Endothelial cell of umbilical vein (primary cell): ENCODE data around the gene CTNNA2. TPM values are rescaled to one million over a fixed set of nuclear protein-coding genes. Genes with fewer than 3 reads are reported as not detected.

Experiments used
- BruUV-seq: library from RNA; stranded (reverse); fragments of 400-500 nt; replicated peaks from 2 replicates; lab custom pipeline; 2021; lab: Mats Ljungman, UMichigan
- CTCF ChIA-PET: fragments of 300-600, 350-600 bp; sonication (Branson Sonifier 250); formaldehyde crosslinking; loops from one replicate; lab custom pipeline; 2021; ENCODE audit warnings: antibody characterized with exemption, inconsistent platforms; lab: Charles Lee
- POLR2A ChIA-PET: fragments of 300-600, 350-600 bp; sonication (Branson Sonifier 250); formaldehyde crosslinking; loops from one replicate; lab custom pipeline; 2021; ENCODE audit warnings: antibody characterized with exemption, inconsistent platforms; lab: Charles Lee
- DNase-seq: peaks from one replicate; pipeline ENCODE4 v3.0.0-alpha.2; 2011; ENCODE audit warnings: low read depth, low spot score
- FAIRE-seq: peaks from 2 replicates; lab custom pipeline; 2011; peaks lifted over from hg19 to GRCh38; lab: Jason Lieb, UNC
- H2AFZ ChIP-seq: 2 replicates; pipeline ENCODE4 v1.6.0; 2012; ENCODE audit warnings: low read depth, low read length, control low read depth, inconsistent platforms
- H3K27ac ChIP-seq: 2 replicates; pipeline ENCODE4 v1.5.1; 2011; ENCODE audit warnings: low read depth, mild to moderate bottlenecking, control low read depth, low read length, moderate library complexity; ENCODE audit not compliant: insufficient read depth
- H3K27me3 ChIP-seq, 2 experiments: 2 replicates each; pipeline versions ENCODE4 v1.6.0 to v1.6.1; 2011; ENCODE audit warnings: low read length in 2 of 2, mixed read lengths in 1 of 2; ENCODE audit not compliant: control insufficient read depth in 2 of 2, insufficient read depth in 2 of 2
- H3K36me3 ChIP-seq, 2 experiments: 2 replicates in 1 of 2; 3 replicates in 1 of 2; pipeline ENCODE4 v1.5.1; 2011; ENCODE audit warnings: low read length in 2 of 2, mild to moderate bottlenecking in 1 of 2, moderate library complexity in 1 of 2; ENCODE audit not compliant: control insufficient read depth in 2 of 2, insufficient read depth in 2 of 2; ENCODE audit errors: extremely low read depth in 1 of 2
- H3K4me1 ChIP-seq: 3 replicates; pipeline ENCODE4 v1.5.1; 2011; ENCODE audit warnings: mild to moderate bottlenecking, low read length; ENCODE audit not compliant: control insufficient read depth, insufficient read depth; ENCODE audit errors: extremely low read depth
- H3K4me2 ChIP-seq: 2 replicates; pipeline ENCODE4 v1.6.1; 2011; ENCODE audit warnings: low read length, control low read depth, mixed read lengths; ENCODE audit not compliant: insufficient read depth
- H3K4me3 ChIP-seq, 3 experiments: fragments of 200-600 bp in 1 of 3; sonication (generic), shearing (Covaris generic) in 1 of 3; replicated peaks in 1 of 3; 2 replicates each; pipeline ENCODE4 v1.5.1; 2011 to 2016; ENCODE audit warnings: control low read depth in 3 of 3, low read length in 3 of 3, mild to moderate bottlenecking in 2 of 3, inconsistent platforms in 1 of 3, low read depth in 1 of 3, moderate library complexity in 1 of 3; ENCODE audit not compliant: insufficient read depth in 1 of 3
- H3K79me2 ChIP-seq: 2 replicates; pipeline ENCODE4 v1.6.0; 2012; ENCODE audit warnings: low read length, inconsistent platforms; ENCODE audit not compliant: control insufficient read depth, insufficient read depth
- H3K9ac ChIP-seq: replicated peaks from 2 replicates; pipeline ENCODE3; 2011; ENCODE audit warnings: low read length, control low read depth; ENCODE audit not compliant: insufficient read depth; ENCODE audit errors: extremely low read depth
- H3K9me1 ChIP-seq: replicated peaks from 3 replicates; pipeline ENCODE4 v1.6.0; 2011; ENCODE audit warnings: mild to moderate bottlenecking, low read length; ENCODE audit not compliant: control insufficient read depth, insufficient read depth; ENCODE audit errors: extremely low read depth
- H3K9me3 ChIP-seq: replicated peaks from 2 replicates; pipeline ENCODE4 v1.5.1; 2012; ENCODE audit warnings: low read length, inconsistent platforms; ENCODE audit not compliant: control insufficient read depth, insufficient read depth
- H4K20me1 ChIP-seq: replicated peaks from 2 replicates; pipeline ENCODE3; 2011; ENCODE audit warnings: mild to moderate bottlenecking, low read length; ENCODE audit not compliant: control insufficient read depth, insufficient read depth; ENCODE audit errors: extremely low read depth
- CTCF ChIP-seq, 2 donors: IDR thresholded peaks; 1 replicate in 1 of 2; 2 replicates in 1 of 2; pipeline ENCODE4 v1.5.1; 2011; ENCODE audit warnings: low read length in 2 of 2, mild to moderate bottlenecking in 2 of 2, moderate library complexity in 2 of 2, control low read depth in 1 of 2, inconsistent platforms in 1 of 2, low read depth in 1 of 2; ENCODE audit not compliant: insufficient read depth in 1 of 2; ENCODE audit errors: extremely low read depth in 1 of 2
- EZH2 ChIP-seq: IDR thresholded peaks from 2 replicates; pipeline ENCODE4 v1.6.1; 2012; ENCODE audit warnings: borderline replicate concordance, low read depth, mild to moderate bottlenecking, moderate library complexity, low read length, inconsistent platforms; ENCODE audit not compliant: severe bottlenecking
- FOS ChIP-seq: IDR thresholded peaks from 2 replicates; pipeline ENCODE4 v1.6.1; 2011; ENCODE audit warnings: mild to moderate bottlenecking, low read length, moderate library complexity, borderline replicate concordance; ENCODE audit not compliant: insufficient read depth
- GATA2 ChIP-seq: IDR thresholded peaks from 2 replicates; pipeline ENCODE4 v1.7.0; 2011; ENCODE audit warnings: low read depth, mild to moderate bottlenecking, moderate library complexity, mixed read lengths, low read length; ENCODE audit not compliant: insufficient read length, insufficient read depth
- JUN ChIP-seq: IDR thresholded peaks from 2 replicates; pipeline ENCODE4 v1.6.1; 2011; ENCODE audit warnings: borderline replicate concordance, low read depth; ENCODE audit not compliant: insufficient read length, insufficient read depth
- MAX ChIP-seq: IDR thresholded peaks from 2 replicates; pipeline ENCODE4 v1.6.1; 2011; ENCODE audit not compliant: insufficient read depth, insufficient read length
- MYC ChIP-seq: IDR thresholded peaks from one replicate; pipeline ENCODE4 v1.6.1; 2011; ENCODE audit warnings: mild to moderate bottlenecking, low read depth, low read length
- POLR2A ChIP-seq: IDR thresholded peaks from 2 replicates; pipeline ENCODE4 v1.6.1; 2012; ENCODE audit warnings: low read depth, mild to moderate bottlenecking, control low read depth, low read length
- POLR2AphosphoS5 ChIP-seq: IDR thresholded peaks from 2 replicates; pipeline ENCODE4 v1.6.1; 2012; ENCODE audit warnings: low read depth, mild to moderate bottlenecking, control low read depth, low read length, moderate library complexity; ENCODE audit not compliant: insufficient read depth
- dilution Hi-C: fragments of 300-500 bp; cut with MboI; formaldehyde crosslinking; loops from one replicate; pipeline ENCODE4 v1.15.0; 2019; ENCODE audit warnings: low sequenced_read_pairs; ENCODE audit not compliant: extremely low pct_ligation_motif_present
- intact Hi-C: fragments of 100-400 bp; cut with micrococcal nuclease; formaldehyde crosslinking; loops from one replicate; pipeline ENCODE4 v1.10.0; 2022
- polyA plus RNA-seq, 4 experiments: library from polyadenylated mRNA; depleted of rRNA in 3 of 4; stranded (reverse) in 3 of 4; unstranded in 1 of 4; fragments of >200 nt; gene quantifications; 2 replicates each; pipeline versions ENCODE4 v1.2.1 to v1.2.3, GENCODE V29; 2011 to 2012; ENCODE audit warnings: missing spikeins in 1 of 4
- total RNA-seq: library from RNA; stranded (reverse); gene quantifications from 2 replicates; pipeline ENCODE4 v1.2.3, GENCODE V29; 2021

The CTNNA2 gene
- total and polyA plus RNA-seq, 2 donors (not counting 3 experiments of a cell fraction or from before 2014, with no cell fraction given), result not detected

- ChIA-PET POLR2A (no interaction called here), CTCF (no interaction called here)
- TF ChIP-seq MAX (no peak), MYC (no peak), POLR2A (no peak), JUN (no peak), EZH2 (no peak), FOS (no peak), CTCF (IDR thresholded peaks at IDR 0.05; ENCODE audit: extremely low read depth in 1 of 2, insufficient read depth in 1 of 2, low read depth in 1 of 2, low read length in 2 of 2) (no peak), GATA2 (no peak), POLR2AphosphoS5 (no peak)
- Histone ChIP-seq H3K36me3 (no peaks in the 10 kb centered on the region), H3K4me3 (no peak overlapping the region), H3K4me1 (no peaks in the 10 kb centered on the region), H3K9ac (no peak overlapping the region), H4K20me1 (no peaks in the 10 kb centered on the region), H3K27me3 (no peaks in the 10 kb centered on the region), H3K27ac (no peak overlapping the region), H3K9me1 (no peaks in the 10 kb centered on the region), H3K4me2 (no peak overlapping the region), H3K79me2 (no peaks in the 10 kb centered on the region), H3K9me3 (no peaks in the 10 kb centered on the region), H2AFZ (no peak overlapping the region)
- FAIRE-seq (no peak), DNase-seq (no peak)
- intact Hi-C loops, result no loop called here
- BruUV-seq, result no TSS peak
- dilution Hi-C loops, result no loop called here
Observed at GRCh38 chr2:80407377-80407776, 894.5 kb downstream of the CTNNA2 start.
